ENCODE measurements around the gene CHID1.

CHID1 gene

GRCh38 chr11:883527-883926 is 27.1 kb downstream of the CHID1 start:
- DNase-seq, result no peak

GRCh38 chr11:882596-882995 is 28.0 kb downstream of the CHID1 start:
- no peak for DNase-seq

- no peak for DNase-seq
Measured at GRCh38 chr11:880447-880846, 30.2 kb downstream of the CHID1 start.

DNA sequence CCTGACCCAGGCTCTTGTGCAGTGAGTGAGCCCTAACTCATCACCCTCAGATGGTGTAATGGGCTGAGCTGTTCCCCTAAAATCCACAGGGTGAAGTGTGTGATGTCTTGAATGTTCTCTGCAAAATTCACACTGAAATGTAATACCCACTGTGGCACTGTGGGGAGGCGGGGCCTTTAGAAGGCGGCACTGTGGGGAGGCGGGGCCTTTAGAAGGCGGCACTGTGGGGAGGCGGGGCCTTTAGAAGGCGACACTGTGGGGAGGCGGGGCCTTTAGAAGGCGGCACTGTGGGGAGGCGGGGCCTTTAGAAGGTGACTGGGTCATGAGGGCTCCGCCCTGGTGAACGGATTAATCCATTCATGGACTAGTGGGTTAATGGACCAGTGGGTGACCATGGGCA is 33.0 kb downstream of the CHID1 start:
- DNase-seq, result peak; percentile 2

- DNase-seq, result no peak
Measured at GRCh38 chr11:876545-876944, 34.1 kb downstream of the CHID1 start.

GRCh38 chr11:875769-876301 is 34.8 kb downstream of the CHID1 start:
- no peak for DNase-seq

- DNase-seq, result no peak
Measured at GRCh38 chr11:875203-875602, 35.4 kb downstream of the CHID1 start.

GRCh38 chr11:873706-874105 is 36.9 kb downstream of the CHID1 start:
- no peak for DNase-seq

- DNase-seq, result no peak
Measured at GRCh38 chr11:872799-873198, 37.8 kb downstream of the CHID1 start.

- DNase-seq, result no peak
Measured at GRCh38 chr11:871472-871871, 39.1 kb downstream of the CHID1 start.

DNA sequence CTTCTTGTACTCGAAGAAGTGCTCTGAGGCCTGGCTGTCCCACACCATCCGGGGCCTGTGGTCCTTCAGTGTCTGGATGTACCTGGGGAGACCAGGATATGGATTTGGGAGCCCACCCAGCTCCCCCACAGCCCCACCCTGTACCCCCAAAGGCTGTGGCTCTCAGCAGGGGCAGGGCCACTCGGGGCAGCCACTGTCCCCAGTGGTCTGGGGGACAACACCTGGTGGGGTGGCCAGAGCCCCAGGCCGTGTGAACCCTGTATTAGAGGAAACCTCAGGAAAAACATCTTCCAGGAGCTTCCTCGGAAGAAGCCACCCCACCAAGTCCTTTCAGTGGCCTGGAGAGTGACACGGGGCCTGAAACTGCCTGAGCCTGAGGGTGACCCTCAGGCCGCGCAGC is 40.2 kb downstream of the CHID1 start:
- DNase-seq, result no peak

- no peak for DNase-seq
Measured at GRCh38 chr11:870127-870413, 40.5 kb downstream of the CHID1 start.

DNA sequence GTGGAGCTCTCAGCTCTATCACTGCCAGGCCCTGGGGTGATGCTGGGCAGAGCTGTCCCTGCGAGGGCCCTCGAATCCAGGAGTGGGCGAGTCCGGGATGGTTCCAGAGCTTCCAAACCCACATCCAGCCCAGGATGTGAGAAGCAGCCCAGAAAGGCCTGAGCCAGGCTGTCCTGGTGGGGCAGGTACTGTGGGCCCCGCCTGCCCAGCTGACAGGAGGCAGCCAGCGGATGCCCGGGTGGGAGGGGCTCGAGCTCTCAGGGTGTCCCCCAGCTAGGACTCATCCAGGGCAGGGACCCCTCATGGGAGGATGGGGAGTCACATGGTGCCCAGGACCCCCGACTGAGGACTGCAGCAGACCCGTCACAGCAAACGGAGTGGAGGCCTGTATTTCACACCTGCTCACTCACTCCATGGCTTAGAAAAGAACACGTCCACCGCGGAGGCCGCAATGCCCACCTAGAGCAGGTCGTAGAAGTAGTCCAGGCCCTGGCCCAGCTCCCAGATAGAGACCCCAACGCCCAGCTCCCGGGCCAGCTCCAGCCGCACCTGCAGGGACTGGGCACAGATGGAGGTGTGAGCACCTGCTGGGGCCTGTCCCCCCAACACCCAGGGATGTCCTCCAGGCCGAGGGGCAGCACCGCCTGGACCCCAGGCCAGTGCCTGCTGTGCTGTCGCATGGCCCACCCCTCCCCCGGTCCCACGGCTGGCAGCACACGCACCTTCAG is 41.0 kb downstream of the CHID1 start:
- DNase-seq, result no peak

DNA sequence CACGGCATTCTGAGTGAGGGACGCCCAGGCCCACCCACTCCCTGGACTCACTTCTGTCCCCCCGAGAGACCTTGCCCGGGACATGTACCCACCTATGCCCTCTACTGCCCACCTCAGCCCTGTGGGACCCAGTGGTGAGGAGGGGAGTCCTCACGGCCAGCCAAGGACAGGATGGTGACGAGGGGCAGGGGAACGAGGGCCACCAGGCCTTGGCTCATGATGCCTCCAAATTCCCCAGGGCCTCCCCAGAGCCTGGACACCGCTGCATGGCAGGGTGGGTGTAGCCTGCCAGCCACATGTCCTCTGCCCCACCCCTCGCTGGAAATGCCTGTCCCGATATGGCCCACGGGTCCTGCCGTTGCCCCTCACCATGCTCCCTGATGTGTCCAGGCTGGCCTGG is 41.8 kb downstream of the CHID1 start:
- no peak for DNase-seq

DNA sequence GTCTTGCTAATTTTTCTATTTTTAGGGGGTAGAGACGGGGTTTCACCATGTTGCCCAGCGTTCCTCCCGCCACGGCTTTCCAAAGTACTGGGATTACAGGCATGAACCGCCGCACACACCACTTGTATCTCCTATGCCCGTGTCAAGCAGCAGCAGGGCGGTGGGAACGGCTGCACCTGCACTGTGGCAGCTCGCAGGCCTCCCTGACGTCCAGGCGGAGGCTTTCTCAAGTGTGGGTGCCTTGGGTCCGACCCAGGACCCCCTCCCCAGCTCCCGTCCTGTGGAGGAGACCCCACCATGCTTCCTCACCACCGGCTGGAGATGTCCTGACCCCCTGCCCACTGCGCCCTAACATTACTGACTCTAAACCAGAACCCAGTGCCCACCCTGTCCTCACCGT is 42.2 kb downstream of the CHID1 start:
- no peak for DNase-seq

GRCh38 chr11:867856-868358 is 42.7 kb downstream of the CHID1 start:
- DNase-seq, result no peak

DNA sequence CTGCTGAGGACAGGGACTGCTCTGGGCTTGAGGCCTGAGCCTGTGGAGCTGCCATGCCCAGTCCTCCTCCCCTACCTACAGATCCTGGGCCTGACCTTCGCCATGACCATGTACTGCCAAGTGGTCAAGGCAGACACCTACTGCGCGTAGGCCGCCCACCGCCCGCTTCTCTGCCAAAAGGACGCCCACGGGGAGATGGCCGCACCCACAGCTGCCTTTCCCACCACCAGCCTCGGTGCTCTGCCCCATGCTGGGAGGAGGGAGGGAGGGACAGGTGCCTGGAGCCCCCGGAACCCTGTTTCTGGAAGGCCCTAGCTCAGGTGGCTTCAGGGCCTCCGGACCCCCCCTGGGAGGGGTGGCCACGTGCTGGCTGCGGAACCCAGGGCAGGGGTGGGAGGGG is 44.1 kb downstream of the CHID1 start:
- no peak for DNase-seq

GRCh38 chr11:865462-866430 is 44.9 kb downstream of the CHID1 start:
- DNase-seq, result no peak

DNA sequence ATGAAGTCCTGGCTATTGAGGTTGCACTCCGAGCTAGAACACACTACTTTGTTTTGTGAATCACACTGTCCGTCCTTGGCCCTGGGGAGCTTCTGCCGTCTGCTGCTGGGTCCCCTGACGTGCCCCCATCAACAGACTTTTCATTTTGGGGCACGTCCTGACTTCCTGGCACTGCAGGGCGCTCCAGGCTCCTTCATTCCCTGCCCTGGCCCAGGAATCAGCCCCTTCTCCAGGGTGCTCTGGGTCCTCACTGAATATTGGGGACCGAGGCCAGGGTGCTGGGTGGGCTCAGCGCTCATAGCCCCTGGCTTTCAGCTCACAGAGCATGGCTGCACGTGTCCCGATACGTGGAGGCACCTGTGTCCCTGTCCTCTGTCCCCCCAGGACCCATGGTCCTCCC is 45.7 kb downstream of the CHID1 start:
- no peak for DNase-seq

DNA sequence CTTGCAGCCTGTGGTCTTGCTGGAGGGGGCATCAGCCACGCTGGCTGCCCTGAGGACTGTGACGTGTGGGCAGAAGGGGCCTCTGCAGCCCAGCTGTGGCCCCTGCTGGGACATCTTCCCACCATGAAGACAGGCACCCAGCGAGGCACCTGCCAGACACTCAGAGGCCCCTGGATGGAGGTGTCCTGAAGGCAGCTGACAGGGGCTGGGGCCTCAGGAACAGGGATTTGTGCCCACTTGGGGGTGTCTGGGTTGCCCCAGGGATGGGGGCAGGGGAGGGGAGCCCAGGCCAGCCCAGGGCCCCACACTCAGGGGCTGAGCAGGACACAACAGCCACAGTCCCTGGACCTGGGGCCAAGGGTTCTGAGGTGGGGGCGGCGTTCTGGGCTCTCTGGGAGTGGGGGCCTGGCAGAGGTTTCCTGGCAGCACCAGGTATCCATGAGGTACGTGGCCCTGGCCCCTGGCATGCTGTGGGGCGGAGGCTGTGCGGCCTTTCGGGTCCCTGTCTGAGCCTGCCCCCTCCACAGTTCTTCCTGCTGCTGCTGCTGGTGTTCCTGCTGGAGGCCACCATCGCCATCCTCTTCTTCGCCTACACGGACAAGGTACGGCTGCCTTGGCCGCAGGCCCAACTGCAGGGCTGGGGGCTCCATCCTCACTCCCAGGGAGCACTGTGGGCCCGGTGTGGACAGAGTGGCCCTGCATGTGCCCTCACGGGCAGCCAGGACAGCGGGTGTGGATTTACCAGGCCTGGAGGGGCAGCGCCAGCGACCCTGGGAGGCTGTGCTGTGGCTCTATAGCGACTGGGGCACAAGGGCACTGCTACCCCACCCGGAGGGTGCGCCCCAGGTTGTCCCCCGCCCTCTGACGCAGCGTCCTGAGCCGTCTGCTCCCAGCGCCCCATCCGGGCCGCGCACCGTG is 46.4 kb downstream of the CHID1 start:
- no peak for DNase-seq

GRCh38 chr11:863023-863909 is 47.3 kb downstream of the CHID1 start:
- DNase-seq, result no peak

- DNase-seq, result no peak
Measured at GRCh38 chr11:862696-863022, 48.0 kb downstream of the CHID1 start.
